ENCODE measurements around the gene DCANP1.

The DCANP1 gene

DNA sequence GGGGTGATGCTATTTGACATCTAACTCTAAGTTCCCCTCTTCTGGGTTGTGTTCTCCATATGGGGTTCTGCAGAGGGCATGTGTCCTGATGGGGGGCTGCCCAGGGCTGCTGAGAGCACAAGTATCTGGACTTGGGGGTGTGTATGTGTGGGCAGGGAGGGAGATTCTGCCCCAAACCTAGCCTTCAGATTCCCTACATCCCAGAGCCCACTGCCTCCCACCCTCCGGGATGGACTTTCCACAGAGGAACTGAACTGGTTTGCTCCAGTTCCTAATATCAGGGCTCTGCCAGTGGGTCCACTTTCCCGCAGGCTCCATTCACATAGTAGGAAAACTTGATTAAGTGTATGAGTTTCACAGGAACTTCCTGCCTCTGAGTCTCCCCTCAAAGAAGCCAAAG lies 21.4 kb upstream of the DCANP1 start:
- TF ChIP-seq, protein P1, sequence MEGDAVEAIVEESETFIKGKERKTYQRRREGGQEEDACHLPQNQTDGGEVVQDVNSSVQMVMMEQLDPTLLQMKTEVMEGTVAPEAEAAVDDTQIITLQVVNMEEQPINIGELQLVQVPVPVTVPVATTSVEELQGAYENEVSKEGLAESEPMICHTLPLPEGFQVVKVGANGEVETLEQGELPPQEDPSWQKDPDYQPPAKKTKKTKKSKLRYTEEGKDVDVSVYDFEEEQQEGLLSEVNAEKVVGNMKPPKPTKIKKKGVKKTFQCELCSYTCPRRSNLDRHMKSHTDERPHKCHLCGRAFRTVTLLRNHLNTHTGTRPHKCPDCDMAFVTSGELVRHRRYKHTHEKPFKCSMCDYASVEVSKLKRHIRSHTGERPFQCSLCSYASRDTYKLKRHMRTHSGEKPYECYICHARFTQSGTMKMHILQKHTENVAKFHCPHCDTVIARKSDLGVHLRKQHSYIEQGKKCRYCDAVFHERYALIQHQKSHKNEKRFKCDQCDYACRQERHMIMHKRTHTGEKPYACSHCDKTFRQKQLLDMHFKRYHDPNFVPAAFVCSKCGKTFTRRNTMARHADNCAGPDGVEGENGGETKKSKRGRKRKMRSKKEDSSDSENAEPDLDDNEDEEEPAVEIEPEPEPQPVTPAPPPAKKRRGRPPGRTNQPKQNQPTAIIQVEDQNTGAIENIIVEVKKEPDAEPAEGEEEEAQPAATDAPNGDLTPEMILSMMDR (IDR thresholded peaks at IDR 0.05; ENCODE audit: low read depth, low read length), result no peak
- no peak overlapping the region for H3K4me3 ChIP-seq (ENCODE audit: low read depth, low read length)

DNA sequence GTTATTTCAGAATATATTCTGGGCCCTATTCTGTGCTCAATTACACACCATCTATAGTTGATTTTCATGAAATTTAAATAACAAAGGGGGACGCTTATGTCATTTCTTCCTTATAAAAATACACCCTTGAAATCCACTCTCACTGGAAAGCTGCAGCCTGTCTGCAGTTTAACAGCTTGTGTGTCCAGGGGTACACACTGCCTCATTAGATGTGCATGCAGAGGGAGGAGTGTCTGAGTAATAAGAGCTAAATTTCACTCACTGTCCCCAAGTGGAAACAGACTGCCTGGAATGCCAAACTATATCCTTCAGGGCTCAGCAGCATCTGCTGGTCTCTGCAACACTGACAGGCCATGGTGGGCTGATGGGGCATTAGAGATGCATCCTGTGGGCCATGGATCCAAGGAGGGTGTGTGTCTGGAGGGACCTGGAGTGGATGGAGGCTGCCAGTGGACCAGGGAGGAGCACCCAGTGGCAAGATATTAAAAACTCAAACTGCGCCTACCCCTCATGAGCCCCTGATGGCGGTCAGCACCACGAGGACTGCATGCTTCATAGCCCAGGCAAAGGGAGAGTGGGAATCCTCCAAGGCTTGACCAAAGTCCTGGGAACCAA lies 20.8 kb upstream of the DCANP1 start:
- TF ChIP-seq, protein P1 (IDR thresholded peaks at IDR 0.05; ENCODE audit: low read depth, low read length), result no peak

DNA sequence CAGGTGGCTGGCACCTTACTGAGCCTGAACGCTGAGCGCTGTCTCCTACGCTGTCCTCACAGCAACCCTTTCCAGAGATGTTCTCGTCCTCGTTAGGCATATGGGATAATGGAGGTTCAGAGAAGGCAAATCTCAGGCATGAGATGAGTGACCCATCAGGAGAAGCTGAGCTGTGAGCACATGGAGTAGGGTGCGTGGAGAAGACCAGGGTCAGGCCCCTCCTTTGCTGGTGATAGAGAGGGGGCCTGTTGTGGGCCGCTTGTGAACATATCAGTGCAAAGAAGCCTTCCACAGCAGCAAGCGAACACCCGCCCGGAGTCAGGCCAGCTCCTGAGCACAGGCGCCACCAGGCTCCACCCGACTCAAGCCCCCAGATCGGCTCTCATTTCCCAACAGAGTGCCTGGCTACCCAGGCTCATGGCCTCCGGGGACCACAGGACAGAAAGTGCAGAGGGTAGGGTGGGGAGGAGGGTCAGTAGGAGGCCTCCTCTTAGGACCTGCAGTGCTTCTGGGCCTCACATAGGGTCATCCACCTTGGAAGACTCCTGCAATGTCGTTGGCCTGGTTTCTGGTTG lies 20.0 kb upstream of the DCANP1 start:
- H3K4me3 ChIP-seq (ENCODE audit: low read depth, low read length), result no peak overlapping the region

More for the DNA sequence above, 20.8 kb upstream of the DCANP1 start:
- no peak overlapping the region for H3K4me3 ChIP-seq (ENCODE audit: low read depth, low read length)

DNA sequence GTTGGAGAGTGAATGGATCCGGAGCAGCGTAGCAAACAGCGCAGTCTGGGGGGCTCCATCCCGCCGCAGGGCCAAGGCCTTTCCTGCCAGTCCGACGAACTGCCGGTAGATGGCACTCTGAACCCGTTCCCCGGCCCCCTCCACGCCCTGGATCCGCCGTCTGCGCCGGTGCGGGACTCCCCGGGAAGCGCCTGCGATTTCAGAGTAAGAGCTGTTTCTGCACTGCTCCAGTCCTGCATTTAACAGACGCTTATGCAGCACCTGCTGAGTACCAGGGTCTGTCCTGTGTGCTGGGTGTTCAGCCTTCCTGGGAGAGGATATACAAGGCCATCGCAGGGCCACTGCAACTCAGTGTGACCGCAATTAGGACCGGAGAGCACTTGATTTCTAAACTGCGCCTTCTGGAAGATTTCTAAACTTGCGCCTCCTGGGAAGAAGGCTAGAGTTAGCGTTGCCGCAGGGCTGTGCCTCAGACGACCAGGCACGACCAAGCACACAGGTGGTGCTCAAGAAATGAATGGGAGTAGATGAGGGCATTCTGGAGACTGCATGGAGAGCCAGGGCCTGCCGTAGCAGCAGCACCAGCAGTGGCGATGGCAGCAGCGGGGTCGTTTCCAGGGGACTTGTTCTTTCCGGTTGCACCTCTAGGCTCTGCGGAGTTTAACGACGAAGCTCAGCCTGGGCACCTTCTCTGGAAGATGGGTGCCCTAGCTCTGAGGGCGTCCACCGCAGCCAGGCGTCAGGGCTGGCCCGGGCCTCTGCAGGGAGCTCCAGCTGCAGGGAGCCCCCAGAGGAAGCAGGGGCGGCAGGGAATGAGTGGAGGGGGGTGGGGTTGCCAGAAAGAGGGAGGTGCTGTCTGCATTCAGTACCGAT lies 19.3 kb upstream of the DCANP1 start:
- H3K4me3 ChIP-seq (ENCODE audit: low read depth, low read length), result no peak overlapping the region

More for the DNA sequence above, 20.0 kb upstream of the DCANP1 start:
- TF ChIP-seq, protein P1 (IDR thresholded peaks at IDR 0.05; ENCODE audit: low read depth, low read length), result no peak

DNA sequence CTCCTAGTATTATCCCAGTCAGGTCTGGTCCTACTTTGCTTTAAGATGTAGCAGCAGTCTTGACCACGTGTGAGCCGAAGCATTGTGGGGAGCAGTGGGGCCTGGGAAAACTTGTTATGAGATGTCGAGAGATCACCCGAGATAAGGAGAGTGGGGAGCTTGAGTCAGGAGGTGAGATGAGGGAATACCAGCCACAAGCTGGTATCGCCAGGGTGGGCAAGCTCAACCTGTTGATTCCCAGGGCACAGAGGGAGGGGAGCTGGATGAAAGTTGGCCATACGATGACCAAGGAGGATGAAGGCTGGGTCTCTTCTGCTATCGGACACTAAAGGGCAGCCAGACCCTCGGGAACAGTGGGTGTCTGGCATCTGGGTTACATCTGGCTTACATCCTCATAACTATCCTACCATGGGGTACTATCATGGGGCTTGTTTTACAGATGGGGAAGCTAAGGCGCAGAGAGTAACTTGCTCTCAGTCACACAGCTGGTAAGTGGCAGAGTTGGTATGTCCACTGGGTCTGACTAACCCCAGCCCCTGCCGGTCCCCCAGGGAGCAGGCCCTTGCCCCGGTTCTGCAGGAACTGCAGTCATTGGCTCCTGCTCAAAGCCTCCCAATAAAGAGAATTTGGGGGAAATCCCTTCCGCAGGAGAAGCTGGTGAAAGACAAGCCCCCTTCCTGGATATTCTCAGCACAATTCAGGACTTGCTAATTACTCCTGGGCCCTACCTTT lies 18.4 kb upstream of the DCANP1 start:
- TF ChIP-seq, protein P1 (IDR thresholded peaks at IDR 0.05; ENCODE audit: low read depth, low read length), result no peak
- no peak overlapping the region for H3K4me3 ChIP-seq (ENCODE audit: low read depth, low read length)

More for the DNA sequence above, 19.3 kb upstream of the DCANP1 start:
- TF ChIP-seq, protein P1 (IDR thresholded peaks at IDR 0.05; ENCODE audit: low read depth, low read length), result peak; percentile 86

DNA sequence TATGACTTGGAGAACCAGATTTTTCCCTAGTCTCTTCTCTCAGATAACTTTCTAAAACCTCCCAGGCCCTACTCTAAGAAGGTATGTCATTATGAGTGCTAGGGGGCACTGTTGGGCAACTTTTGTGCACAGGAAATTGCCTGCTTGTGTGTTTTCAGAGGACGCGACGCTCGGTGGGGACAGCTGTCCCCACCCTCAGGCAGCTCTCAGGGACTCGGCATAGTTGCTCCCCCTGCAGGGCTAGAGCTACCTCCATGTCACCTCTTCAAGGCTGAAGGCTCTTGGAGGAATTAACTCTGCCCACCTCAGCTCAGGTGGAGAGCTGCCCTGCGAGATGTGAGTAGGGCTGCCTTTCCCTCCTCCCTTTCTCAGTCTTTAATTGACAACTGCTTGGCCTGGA lies 15.2 kb upstream of the DCANP1 start:
- TF ChIP-seq, protein P1 (IDR thresholded peaks at IDR 0.05; ENCODE audit: low read depth, low read length), result peak; percentile 29
- H3K4me3 ChIP-seq (ENCODE audit: low read depth, low read length), result no peak overlapping the region
